A673 (cell line): Measurements from ENCODE around the gene ZNF24.

ENCODE experiments used
- EZH2 ChIP-seq: fragments of 200-600 bp; sonication (generic); IDR thresholded peaks from 2 replicates; pipeline ENCODE4 v1.6.1; 2017; ENCODE audit warnings: borderline replicate concordance, low read depth, mild to moderate bottlenecking, mixed read lengths, antibody characterized with exemption, low read length; ENCODE audit not compliant: poor library complexity, severe bottlenecking
- TF ChIP-seq, protein P1 (sequence below): fragments of 300-800, 200-600 bp; sonication (generic); conservative IDR thresholded peaks from 2 replicates; pipeline ENCODE4 v1.5.1; 2017; ENCODE audit warnings: low read depth, mild to moderate bottlenecking, antibody characterized with exemption, low read length, moderate library complexity, mixed read lengths

DNA sequence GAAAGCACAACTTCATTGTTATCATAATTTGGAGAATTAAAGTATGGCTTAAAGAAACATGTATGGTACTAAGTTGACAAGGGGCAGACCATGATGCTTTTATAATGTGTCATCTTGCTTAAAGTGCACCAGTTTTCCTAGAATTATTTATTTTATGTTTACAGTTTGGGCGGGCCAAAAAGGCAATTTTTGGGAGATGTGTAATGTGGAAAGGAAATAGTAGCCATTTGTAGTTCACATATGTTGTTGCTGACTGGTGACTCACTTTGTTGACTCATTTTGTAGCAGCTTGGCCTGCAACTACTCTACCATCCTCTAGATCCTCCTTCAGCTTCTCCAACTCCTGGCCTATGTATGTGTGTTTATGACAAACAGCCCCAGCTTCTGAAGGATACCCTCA, 61.9 kb downstream of the ZNF24 start:
- TF ChIP-seq, protein P1, sequence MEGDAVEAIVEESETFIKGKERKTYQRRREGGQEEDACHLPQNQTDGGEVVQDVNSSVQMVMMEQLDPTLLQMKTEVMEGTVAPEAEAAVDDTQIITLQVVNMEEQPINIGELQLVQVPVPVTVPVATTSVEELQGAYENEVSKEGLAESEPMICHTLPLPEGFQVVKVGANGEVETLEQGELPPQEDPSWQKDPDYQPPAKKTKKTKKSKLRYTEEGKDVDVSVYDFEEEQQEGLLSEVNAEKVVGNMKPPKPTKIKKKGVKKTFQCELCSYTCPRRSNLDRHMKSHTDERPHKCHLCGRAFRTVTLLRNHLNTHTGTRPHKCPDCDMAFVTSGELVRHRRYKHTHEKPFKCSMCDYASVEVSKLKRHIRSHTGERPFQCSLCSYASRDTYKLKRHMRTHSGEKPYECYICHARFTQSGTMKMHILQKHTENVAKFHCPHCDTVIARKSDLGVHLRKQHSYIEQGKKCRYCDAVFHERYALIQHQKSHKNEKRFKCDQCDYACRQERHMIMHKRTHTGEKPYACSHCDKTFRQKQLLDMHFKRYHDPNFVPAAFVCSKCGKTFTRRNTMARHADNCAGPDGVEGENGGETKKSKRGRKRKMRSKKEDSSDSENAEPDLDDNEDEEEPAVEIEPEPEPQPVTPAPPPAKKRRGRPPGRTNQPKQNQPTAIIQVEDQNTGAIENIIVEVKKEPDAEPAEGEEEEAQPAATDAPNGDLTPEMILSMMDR = no peak
- no peak for TF ChIP-seq EZH2
